ENCODE results near the gene NVL. TPM values are rescaled to one million over a fixed set of nuclear protein-coding genes. Genes with fewer than 3 reads are reported as not detected.

The NVL gene
- total RNA-seq, 6 experiments from 2014 or later = 21.4 to 24.4 (median 23.0) TPM

GRCh38 chr1:224219612-224220059 is 110.3 kb downstream of the NVL start:
- no peak for TF ChIP-seq CTCF (IDR thresholded peaks at IDR 0.05)
- no peak for DNase-seq
- H3K4me1 Mint-ChIP-seq (ENCODE audit: low read depth) = peaks cover 16% of the 10 kb centered on the region
- H3K9me3 Mint-ChIP-seq = no peaks in the 10 kb centered on the region
- H3K27ac Mint-ChIP-seq = no peak overlapping the region
- H3K4me3 Mint-ChIP-seq = no peak overlapping the region
- no peaks in the 10 kb centered on the region for H3K36me3 Mint-ChIP-seq (ENCODE audit: low read depth)
- peaks cover 4% of the 10 kb centered on the region; the same call in 1 of the 2 replicates for H3K27me3 Mint-ChIP-seq (ENCODE audit: insufficient read depth)

- Mint-ChIP-seq H3K27me3 (ENCODE audit: insufficient read depth) (peaks cover 4% of the 10 kb centered on the region; the same call in 1 of the 2 replicates), H3K4me1 (ENCODE audit: low read depth) (peaks cover 11% of the 10 kb centered on the region), H3K9me3 (no peaks in the 10 kb centered on the region), H3K27ac (no peak overlapping the region), H3K36me3 (ENCODE audit: low read depth) (no peaks in the 10 kb centered on the region), H3K4me3 (no peak overlapping the region)
- TF ChIP-seq CTCF (IDR thresholded peaks at IDR 0.05) = no peak
- no peak for DNase-seq
These were observed 110.9 kb downstream of the NVL start for GRCh38 chr1:224219011-224219611.

- Mint-ChIP-seq H3K36me3 (ENCODE audit: low read depth) (no peaks in the 10 kb centered on the region), H3K27me3 (ENCODE audit: insufficient read depth) (peaks cover 4% of the 10 kb centered on the region; the same call in 1 of the 2 replicates), H3K27ac (no peak overlapping the region), H3K4me1 (ENCODE audit: low read depth) (peaks cover 3% of the 10 kb centered on the region), H3K4me3 (no peak overlapping the region), H3K9me3 (no peaks in the 10 kb centered on the region)
- TF ChIP-seq CTCF (IDR thresholded peaks at IDR 0.05) = no peak
- DNase-seq = no peak
These were observed 112.0 kb downstream of the NVL start for GRCh38 chr1:224217655-224218623.

- H3K36me3 Mint-ChIP-seq (ENCODE audit: low read depth) = no peaks in the 10 kb centered on the region
- H3K27ac Mint-ChIP-seq = no peak overlapping the region
- DNase-seq = no peak
- no peaks in the 10 kb centered on the region for H3K9me3 Mint-ChIP-seq
- peaks cover 15% of the 10 kb centered on the region for H3K4me1 Mint-ChIP-seq (ENCODE audit: low read depth)
- H3K27me3 Mint-ChIP-seq (ENCODE audit: insufficient read depth) = peaks cover 2% of the 10 kb centered on the region; the same call in 1 of the 2 replicates
- TF ChIP-seq CTCF (IDR thresholded peaks at IDR 0.05) = no peak
- no peak overlapping the region for H3K4me3 Mint-ChIP-seq
These were observed 113.6 kb downstream of the NVL start for GRCh38 chr1:224216382-224216781.

GRCh38 chr1:224213438-224214119 is 116.4 kb downstream of the NVL start:
- Mint-ChIP-seq H3K27me3 (ENCODE audit: insufficient read depth) (peaks cover 2% of the 10 kb centered on the region; the same call in 1 of the 2 replicates), H3K4me1 (ENCODE audit: low read depth) (peaks cover 19% of the 10 kb centered on the region), H3K36me3 (ENCODE audit: low read depth) (no peaks in the 10 kb centered on the region), H3K27ac (no peak overlapping the region), H3K4me3 (no peak overlapping the region), H3K9me3 (no peaks in the 10 kb centered on the region)
- no peak for DNase-seq
- no peak for TF ChIP-seq CTCF (IDR thresholded peaks at IDR 0.05)

Data from HFFc6 (cell line).